GM04503 (cell line): ENCODE results near the gene ANKRD13C.

Experiments
- DNase-seq: peaks from one replicate; pipeline ENCODE4 v3.0.0-alpha.2; 2012; ENCODE audit warnings: low read depth

Gene ANKRD13C

DNA sequence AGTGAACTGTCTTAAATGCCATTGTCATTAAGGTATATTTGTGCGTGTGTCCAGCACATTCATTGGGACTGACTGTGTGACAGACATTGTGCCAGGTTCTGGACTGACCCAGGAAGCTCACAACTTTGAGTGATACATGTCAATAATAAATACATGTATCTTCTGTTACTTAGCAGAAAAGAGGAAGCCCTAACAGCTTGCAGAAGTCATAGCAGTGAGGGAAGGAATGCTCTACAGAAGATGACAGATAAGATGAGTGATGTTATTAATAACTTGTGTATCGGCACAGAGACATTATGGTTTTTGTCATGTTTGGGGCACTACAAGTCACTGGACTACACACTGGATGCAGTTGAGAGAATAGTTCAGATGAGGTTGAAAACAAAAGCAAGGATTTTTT lies 134.5 kb downstream of the ANKRD13C start:
- DNase-seq, result no peak

DNA sequence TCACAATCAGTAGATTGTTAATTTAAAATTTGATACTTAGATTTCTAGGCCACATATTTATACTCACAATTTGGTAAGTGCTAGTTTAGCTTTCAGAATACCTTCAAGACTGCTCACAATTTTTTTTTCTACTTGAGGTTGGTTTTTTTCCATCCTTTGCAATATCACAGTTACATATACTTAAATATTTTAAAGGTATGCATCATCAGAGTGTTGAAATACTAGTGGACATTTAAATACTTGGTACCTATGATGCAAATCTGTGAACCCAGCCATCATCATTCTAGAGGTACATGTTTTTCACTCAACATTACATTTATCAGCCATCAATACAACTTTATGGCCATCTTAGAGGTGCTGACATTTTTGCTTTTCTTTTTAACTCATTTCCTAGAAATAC lies 143.0 kb downstream of the ANKRD13C start:
- no peak for DNase-seq

DNA sequence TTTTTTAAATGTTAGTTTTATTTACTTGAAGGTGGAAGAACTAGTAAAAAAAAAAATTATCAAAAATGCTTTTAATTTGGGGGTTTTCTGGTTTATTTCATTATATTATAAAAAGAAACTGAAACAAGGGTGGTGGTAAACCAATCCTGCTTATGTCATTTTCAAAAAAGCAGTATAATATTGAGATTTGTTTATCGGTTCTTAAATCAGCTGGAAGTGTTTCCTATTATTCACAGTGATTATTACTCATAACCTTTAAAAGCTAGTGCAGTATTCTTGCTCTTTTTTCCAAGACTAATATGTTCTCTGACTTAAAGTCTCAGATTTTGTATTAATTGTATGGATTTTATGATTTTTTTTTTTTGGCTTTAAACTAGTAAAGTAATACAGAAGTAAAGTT lies 143.7 kb downstream of the ANKRD13C start:
- no peak for DNase-seq
